NOMO-1 treated with dmso at 0.1 percent for 144 hours (cell line): ENCODE results near the gene UCHL3.
A peak's percentile ranks its signal among the peaks of the same experiment; 100 is the strongest.
"Not testable (repeated sequence)": the region's sequence is repeated elsewhere in the genome, so short reads cannot be mapped to it uniquely, and the experiment has no call there.

ENCODE experiments used
- DNase-seq: peaks from one replicate; lab custom pipeline; 2025; ENCODE audit not compliant: unreplicated experiment; lab: John Stamatoyannopoulos, UW

Gene UCHL3

GRCh38 chr13:75549262-75550158, at the start of gene UCHL3:
Gene UCHL3, plus strand, starts transcription at chr13:75549791. Its CDS starts 30 bp downstream, at chr13:75549821.
- peak; percentile 97 for DNase-seq

GRCh38 chr13:75505327-75505726, 44.3 kb upstream of the UCHL3 start:
- DNase-seq: peak; percentile 77

- DNase-seq: no peak
These were observed 43.6 kb upstream of the UCHL3 start for GRCh38 chr13:75506018-75506417.

- peak; percentile 34 for DNase-seq
These were observed 42.3 kb upstream of the UCHL3 start for GRCh38 chr13:75507027-75508001.

GRCh38 chr13:75508002-75508548, 41.5 kb upstream of the UCHL3 start:
- no peak for DNase-seq

- no peak for DNase-seq
These were observed 38.5 kb upstream of the UCHL3 start for GRCh38 chr13:75511051-75511625.

- peak; percentile 69 for DNase-seq
These were observed 37.3 kb upstream of the UCHL3 start for GRCh38 chr13:75512253-75512652.

GRCh38 chr13:75513271-75513670, 36.3 kb upstream of the UCHL3 start:
- no peak for DNase-seq

GRCh38 chr13:75514080-75514995, 35.3 kb upstream of the UCHL3 start:
- DNase-seq: no peak

GRCh38 chr13:75518439-75519088, 31.0 kb upstream of the UCHL3 start:
- no peak for DNase-seq

GRCh38 chr13:75521956-75522355, 27.6 kb upstream of the UCHL3 start:
- no peak for DNase-seq

GRCh38 chr13:75530549-75530961, 19.0 kb upstream of the UCHL3 start:
- DNase-seq: no peak

- no peak for DNase-seq
These were observed 15.7 kb upstream of the UCHL3 start for GRCh38 chr13:75533861-75534260.

- peak; percentile 81 for DNase-seq
These were observed 11.9 kb upstream of the UCHL3 start, which contains the start of gene COMMD6 for GRCh38 chr13:75537401-75538365. Gene COMMD6, minus strand, starts transcription at chr13:75537841. Its CDS starts 36 bp downstream, at chr13:75537805.

GRCh38 chr13:75541287-75541686, 8.3 kb upstream of the UCHL3 start:
- DNase-seq: peak; percentile 79

GRCh38 chr13:75541961-75542360, 7.6 kb upstream of the UCHL3 start:
- no peak for DNase-seq

- DNase-seq: no peak
These were observed 4.8 kb upstream of the UCHL3 start for GRCh38 chr13:75544681-75545330.

- DNase-seq: not testable (repeated sequence)
These were observed 4.2 kb upstream of the UCHL3 start for GRCh38 chr13:75545386-75545785.
